Cardiac fibroblast (primary cell): Measurements from ENCODE around the gene BTBD9.

ENCODE experiments used
- DNase-seq, 2 donors: peaks; one replicate each; pipeline versions ENCODE4 v3.0.0 to v3.0.0-alpha.2; 2010; ENCODE audit warnings: low read depth in 2 of 2
- H3K4me3 ChIP-seq, 2 donors: replicated peaks in 1 of 2; 1 replicate in 1 of 2; 2 replicates in 1 of 2; pipeline ENCODE4 v1.5.1; 2011; ENCODE audit warnings: low read depth in 2 of 2, low read length in 2 of 2, mild to moderate bottlenecking in 2 of 2, moderate library complexity in 1 of 2
- CTCF ChIP-seq: IDR thresholded peaks from one replicate; pipeline ENCODE4 v1.5.1; 2011; ENCODE audit warnings: low read depth, mild to moderate bottlenecking, low read length, inconsistent platforms

BTBD9 gene

GRCh38 chr6:38272222-38272621 is 367.5 kb downstream of the BTBD9 start:
- no peak overlapping the region for H3K4me3 ChIP-seq
- no peak for TF ChIP-seq CTCF
- DNase-seq, result no peak

GRCh38 chr6:38271081-38271480 is 368.6 kb downstream of the BTBD9 start:
- peak; percentile 9 for TF ChIP-seq CTCF
- no peak overlapping the region for H3K4me3 ChIP-seq
- DNase-seq, result peak in 1 of 2 donors; percentile 36

- no peak overlapping the region for H3K4me3 ChIP-seq
- TF ChIP-seq CTCF, result no peak
- DNase-seq, result no peak
Measured at GRCh38 chr6:38270367-38270766, 369.4 kb downstream of the BTBD9 start.

- TF ChIP-seq CTCF, result no peak
- no peak for DNase-seq
- H3K4me3 ChIP-seq, result no peak overlapping the region
Measured at GRCh38 chr6:38269461-38270172, 370.1 kb downstream of the BTBD9 start.

GRCh38 chr6:38268342-38268741 is 371.4 kb downstream of the BTBD9 start:
- TF ChIP-seq CTCF, result no peak
- no peak overlapping the region for H3K4me3 ChIP-seq
- no peak for DNase-seq

GRCh38 chr6:38266921-38267354 is 372.8 kb downstream of the BTBD9 start:
- H3K4me3 ChIP-seq, result no peak overlapping the region
- TF ChIP-seq CTCF, result no peak
- no peak for DNase-seq

- DNase-seq, result no peak
- H3K4me3 ChIP-seq, result no peak overlapping the region
- no peak for TF ChIP-seq CTCF
Measured at GRCh38 chr6:38264605-38265004, 375.1 kb downstream of the BTBD9 start.
